Loucy (cell line): Measurements from ENCODE around the gene TMEM38A.

Experiments used
- H2AFZ ChIP-seq: fragments of 200-600 bp; sonication (generic); 2 replicates; pipeline ENCODE4 v1.6.0; 2016; ENCODE audit warnings: antibody characterized with exemption, mild to moderate bottlenecking, low read length, moderate library complexity
- H3F3A ChIP-seq: fragments of 200-600 bp; 2 replicates; pipeline ENCODE4 v1.6.0; 2016; ENCODE audit warnings: antibody characterized with exemption, low read depth, mild to moderate bottlenecking
- H3K27me3 ChIP-seq: fragments of 200-600 bp; sonication (generic); 2 replicates; pipeline ENCODE4 v1.6.1; 2014; ENCODE audit warnings: low read length, mild to moderate bottlenecking; ENCODE audit not compliant: insufficient read depth, poor library complexity, severe bottlenecking
- H3K36me3 ChIP-seq: fragments of 200-600 bp; sonication (generic); 2 replicates; pipeline ENCODE4 v1.6.1; 2016; ENCODE audit warnings: low read length; ENCODE audit not compliant: insufficient read depth
- H3K4me1 ChIP-seq: fragments of 200-600 bp; sonication (generic); 2 replicates; pipeline ENCODE4 v1.5.1; 2014; ENCODE audit warnings: low read length, mild to moderate bottlenecking; ENCODE audit not compliant: insufficient read depth, poor library complexity, severe bottlenecking
- H3K4me2 ChIP-seq: fragments of 200-600 bp; sonication (generic); 2 replicates; pipeline ENCODE4 v1.6.0; 2014; ENCODE audit warnings: antibody characterized with exemption, low read length, low read depth, mild to moderate bottlenecking; ENCODE audit not compliant: poor library complexity, severe bottlenecking
- H3K4me3 ChIP-seq: fragments of 200-600 bp; sonication (generic); 2 replicates; pipeline ENCODE4 v1.5.1; 2014; ENCODE audit warnings: low read length, mild to moderate bottlenecking, mixed read lengths; ENCODE audit not compliant: poor library complexity, severe bottlenecking
- H3K79me2 ChIP-seq: fragments of 200-600 bp; sonication (generic); 2 replicates; pipeline ENCODE4 v1.6.1; 2014; ENCODE audit warnings: low read length; ENCODE audit not compliant: insufficient read depth
- H3K9ac ChIP-seq: fragments of 200-600 bp; sonication (generic); 2 replicates; pipeline ENCODE4 v1.6.0; 2014; ENCODE audit warnings: mild to moderate bottlenecking, low read depth, low read length, moderate library complexity; ENCODE audit not compliant: poor library complexity, severe bottlenecking
- H3K9me2 ChIP-seq: fragments of 200-600 bp; sonication (generic); replicated peaks from 2 replicates; pipeline ENCODE4 v1.6.1; 2016; ENCODE audit warnings: low read depth, low read length, mixed read lengths
- H3K9me3 ChIP-seq: fragments of 200-600 bp; sonication (generic); 2 replicates; pipeline ENCODE4 v1.6.1; 2014; ENCODE audit warnings: mild to moderate bottlenecking, antibody characterized with exemption, low read length, low read depth; ENCODE audit not compliant: insufficient read depth
- H4K20me1 ChIP-seq: fragments of 200-600 bp; sonication (generic); 2 replicates; pipeline ENCODE4 v1.6.0; 2014; ENCODE audit warnings: antibody characterized with exemption, low read length, mild to moderate bottlenecking; ENCODE audit not compliant: insufficient read depth, poor library complexity, severe bottlenecking
- EZH2phosphoT487 ChIP-seq: fragments of 200-600 bp; IDR thresholded peaks from 2 replicates; pipeline ENCODE4 v1.6.1; 2018; ENCODE audit warnings: antibody characterized with exemption, mild to moderate bottlenecking, moderate library complexity, borderline replicate concordance
- TF ChIP-seq, protein P1 (sequence below): fragments of 200-600 bp; sonication (generic); conservative IDR thresholded peaks from 2 replicates; pipeline ENCODE4 v1.5.1; 2014; ENCODE audit warnings: mild to moderate bottlenecking, antibody characterized with exemption, low read length

Gene TMEM38A

DNA sequence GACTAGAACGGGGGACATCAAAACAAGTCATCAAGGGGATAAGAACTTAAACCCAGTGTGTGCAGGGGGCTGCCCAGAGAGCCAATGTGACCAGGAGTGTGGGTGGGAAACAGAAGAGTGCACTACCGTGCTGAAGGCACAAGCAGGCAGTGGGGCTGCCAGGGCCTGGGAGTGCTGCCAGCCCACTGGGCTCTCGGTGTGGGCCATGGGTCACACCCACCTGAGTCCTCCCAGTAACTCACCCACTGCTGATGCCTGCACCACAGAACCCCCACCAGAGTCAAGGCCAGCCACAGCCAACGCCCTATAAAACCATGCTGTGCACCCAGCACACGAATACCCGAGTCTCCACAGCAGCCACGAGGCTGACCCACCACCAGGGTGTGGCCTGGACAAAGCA is 41.5 kb upstream of the TMEM38A start:
- Histone ChIP-seq H3K4me3 (no peak overlapping the region), H2AFZ (no peak overlapping the region), H4K20me1 (peaks cover 87% of the 10 kb centered on the region), H3K9me2 (no peaks in the 10 kb centered on the region), H3F3A (no peaks in the 10 kb centered on the region), H3K4me2 (peak overlapping the region; percentile 2), H3K36me3 (no peaks in the 10 kb centered on the region; the same call in 1 of the 2 replicates), H3K9me3 (no peaks in the 10 kb centered on the region), H3K9ac (no peak overlapping the region), H3K4me1 (peaks cover 45% of the 10 kb centered on the region), H3K27me3 (no peaks in the 10 kb centered on the region), H3K79me2 (peaks cover 100% of the 10 kb centered on the region)
- no peak for TF ChIP-seq EZH2phosphoT487
- TF ChIP-seq, protein P1, sequence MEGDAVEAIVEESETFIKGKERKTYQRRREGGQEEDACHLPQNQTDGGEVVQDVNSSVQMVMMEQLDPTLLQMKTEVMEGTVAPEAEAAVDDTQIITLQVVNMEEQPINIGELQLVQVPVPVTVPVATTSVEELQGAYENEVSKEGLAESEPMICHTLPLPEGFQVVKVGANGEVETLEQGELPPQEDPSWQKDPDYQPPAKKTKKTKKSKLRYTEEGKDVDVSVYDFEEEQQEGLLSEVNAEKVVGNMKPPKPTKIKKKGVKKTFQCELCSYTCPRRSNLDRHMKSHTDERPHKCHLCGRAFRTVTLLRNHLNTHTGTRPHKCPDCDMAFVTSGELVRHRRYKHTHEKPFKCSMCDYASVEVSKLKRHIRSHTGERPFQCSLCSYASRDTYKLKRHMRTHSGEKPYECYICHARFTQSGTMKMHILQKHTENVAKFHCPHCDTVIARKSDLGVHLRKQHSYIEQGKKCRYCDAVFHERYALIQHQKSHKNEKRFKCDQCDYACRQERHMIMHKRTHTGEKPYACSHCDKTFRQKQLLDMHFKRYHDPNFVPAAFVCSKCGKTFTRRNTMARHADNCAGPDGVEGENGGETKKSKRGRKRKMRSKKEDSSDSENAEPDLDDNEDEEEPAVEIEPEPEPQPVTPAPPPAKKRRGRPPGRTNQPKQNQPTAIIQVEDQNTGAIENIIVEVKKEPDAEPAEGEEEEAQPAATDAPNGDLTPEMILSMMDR = no peak

DNA sequence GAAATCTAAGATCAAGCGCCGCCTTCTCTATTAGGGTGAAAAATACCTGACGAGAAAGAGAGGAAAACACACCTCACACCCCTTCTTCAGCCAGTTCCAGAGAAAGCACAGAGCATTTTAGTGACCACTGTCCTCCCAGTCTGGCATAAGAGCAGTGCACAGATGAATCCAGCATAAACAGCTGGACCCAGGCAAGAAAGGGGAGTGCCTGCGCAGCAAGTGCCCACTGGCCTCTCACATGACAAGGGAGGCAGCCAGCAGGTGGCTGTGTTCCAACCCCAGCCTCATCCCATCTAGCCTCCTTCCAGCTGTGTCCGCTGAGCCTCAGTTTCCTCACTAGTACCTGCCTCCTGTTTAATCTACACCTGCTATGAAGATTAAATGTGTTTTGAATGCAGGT is 40.9 kb upstream of the TMEM38A start:
- Histone ChIP-seq H3K9me3 (no peaks in the 10 kb centered on the region), H3K4me2 (peak overlapping the region; percentile 5), H3K9me2 (no peaks in the 10 kb centered on the region), H2AFZ (no peak overlapping the region), H3K27me3 (no peaks in the 10 kb centered on the region), H3K4me1 (peaks cover 46% of the 10 kb centered on the region), H4K20me1 (peaks cover 86% of the 10 kb centered on the region), H3F3A (no peaks in the 10 kb centered on the region), H3K9ac (no peak overlapping the region), H3K36me3 (no peaks in the 10 kb centered on the region; the same call in 1 of the 2 replicates), H3K79me2 (peaks cover 100% of the 10 kb centered on the region), H3K4me3 (no peak overlapping the region)
- TF ChIP-seq, protein P1 = no peak
- no peak for TF ChIP-seq EZH2phosphoT487

DNA sequence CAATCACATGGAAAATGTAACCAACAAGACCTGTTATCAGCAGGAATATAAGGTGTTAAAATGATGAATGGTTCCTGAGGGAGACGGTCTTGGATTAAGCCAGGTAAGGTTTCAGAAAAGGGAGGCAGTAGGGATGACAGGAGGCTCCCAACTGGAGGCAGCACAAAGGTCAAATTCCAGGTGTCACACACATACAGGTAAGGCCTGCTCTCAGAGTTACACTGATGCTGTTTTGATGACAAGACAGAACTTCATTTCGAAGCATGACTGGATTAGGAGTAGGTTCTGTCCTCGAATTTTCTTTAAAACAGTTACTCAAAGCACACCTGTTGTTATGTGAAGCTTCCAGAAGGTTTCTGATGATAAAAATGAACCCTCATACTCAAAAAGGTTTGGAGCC is 40.4 kb upstream of the TMEM38A start:
- H3K27me3 ChIP-seq = no peaks in the 10 kb centered on the region
- no peaks in the 10 kb centered on the region for H3K9me3 ChIP-seq
- H3K79me2 ChIP-seq = peaks cover 100% of the 10 kb centered on the region
- no peaks in the 10 kb centered on the region for H3F3A ChIP-seq
- no peak overlapping the region for H3K4me3 ChIP-seq
- no peak overlapping the region for H2AFZ ChIP-seq
- peaks cover 50% of the 10 kb centered on the region for H3K4me1 ChIP-seq
- H3K4me2 ChIP-seq = no peak overlapping the region
- H3K36me3 ChIP-seq = no peaks in the 10 kb centered on the region; the same call in 1 of the 2 replicates
- no peak overlapping the region for H3K9ac ChIP-seq
- no peak for TF ChIP-seq EZH2phosphoT487
- TF ChIP-seq, protein P1 = no peak
- no peaks in the 10 kb centered on the region for H3K9me2 ChIP-seq
- H4K20me1 ChIP-seq = peaks cover 89% of the 10 kb centered on the region
